ENCODE measurements around the gene TNFAIP2.
"Not testable (repeated sequence)": the region's sequence is repeated elsewhere in the genome, so short reads cannot be mapped to it uniquely, and the experiment has no call there.

TNFAIP2 gene

GRCh38 chr14:103107941-103108748 is 15.1 kb upstream of the TNFAIP2 start:
- FAIRE-seq: no peak

- FAIRE-seq: no peak
Observed at GRCh38 chr14:103108749-103109207, 14.5 kb upstream of the TNFAIP2 start.

GRCh38 chr14:103109535-103110441 is 13.5 kb upstream of the TNFAIP2 start:
- FAIRE-seq: no peak

- no peak for FAIRE-seq
Observed at GRCh38 chr14:103110681-103111231, 12.5 kb upstream of the TNFAIP2 start.

GRCh38 chr14:103111232-103111868 is 11.9 kb upstream of the TNFAIP2 start:
- FAIRE-seq: no peak

- no peak for FAIRE-seq
Observed at GRCh38 chr14:103112400-103113243, 10.6 kb upstream of the TNFAIP2 start.

- no peak for FAIRE-seq
Observed at GRCh38 chr14:103113303-103113702, 10.0 kb upstream of the TNFAIP2 start.

- no peak for FAIRE-seq
Observed at GRCh38 chr14:103113774-103114173, 9.5 kb upstream of the TNFAIP2 start.

GRCh38 chr14:103115086-103115679 is 8.1 kb upstream of the TNFAIP2 start:
- FAIRE-seq: not testable (repeated sequence)

GRCh38 chr14:103115845-103116572 is 7.3 kb upstream of the TNFAIP2 start:
- FAIRE-seq: no peak

- FAIRE-seq: no peak
Observed at GRCh38 chr14:103116636-103117035, 6.6 kb upstream of the TNFAIP2 start.

GRCh38 chr14:103117499-103117898 is 5.8 kb upstream of the TNFAIP2 start:
- FAIRE-seq: not testable (repeated sequence)

GRCh38 chr14:103118018-103118662 is 5.1 kb upstream of the TNFAIP2 start:
- no peak for FAIRE-seq

- FAIRE-seq: no peak
Observed at GRCh38 chr14:103118663-103119404, 4.4 kb upstream of the TNFAIP2 start.

GRCh38 chr14:103119527-103119926 is 3.7 kb upstream of the TNFAIP2 start:
- not testable (repeated sequence) for FAIRE-seq

- no peak for FAIRE-seq
Observed at GRCh38 chr14:103121121-103121845, 2.0 kb upstream of the TNFAIP2 start.

- no peak for FAIRE-seq
Observed at GRCh38 chr14:103121846-103122584, 1.2 kb upstream of the TNFAIP2 start.

- no peak for FAIRE-seq
Observed at GRCh38 chr14:103122585-103122946, 695 bp upstream of the TNFAIP2 start.
